COLO829 (cell line): ENCODE data around the gene ACTC1.
"Not testable (repeated sequence)": the region's sequence is repeated elsewhere in the genome, so short reads cannot be mapped to it uniquely, and the experiment has no call there.

Experiments
- DNase-seq: peaks from one replicate; pipeline ENCODE4 v3.0.0; 2012; ENCODE audit warnings: low spot score

ACTC1 gene

DNA sequence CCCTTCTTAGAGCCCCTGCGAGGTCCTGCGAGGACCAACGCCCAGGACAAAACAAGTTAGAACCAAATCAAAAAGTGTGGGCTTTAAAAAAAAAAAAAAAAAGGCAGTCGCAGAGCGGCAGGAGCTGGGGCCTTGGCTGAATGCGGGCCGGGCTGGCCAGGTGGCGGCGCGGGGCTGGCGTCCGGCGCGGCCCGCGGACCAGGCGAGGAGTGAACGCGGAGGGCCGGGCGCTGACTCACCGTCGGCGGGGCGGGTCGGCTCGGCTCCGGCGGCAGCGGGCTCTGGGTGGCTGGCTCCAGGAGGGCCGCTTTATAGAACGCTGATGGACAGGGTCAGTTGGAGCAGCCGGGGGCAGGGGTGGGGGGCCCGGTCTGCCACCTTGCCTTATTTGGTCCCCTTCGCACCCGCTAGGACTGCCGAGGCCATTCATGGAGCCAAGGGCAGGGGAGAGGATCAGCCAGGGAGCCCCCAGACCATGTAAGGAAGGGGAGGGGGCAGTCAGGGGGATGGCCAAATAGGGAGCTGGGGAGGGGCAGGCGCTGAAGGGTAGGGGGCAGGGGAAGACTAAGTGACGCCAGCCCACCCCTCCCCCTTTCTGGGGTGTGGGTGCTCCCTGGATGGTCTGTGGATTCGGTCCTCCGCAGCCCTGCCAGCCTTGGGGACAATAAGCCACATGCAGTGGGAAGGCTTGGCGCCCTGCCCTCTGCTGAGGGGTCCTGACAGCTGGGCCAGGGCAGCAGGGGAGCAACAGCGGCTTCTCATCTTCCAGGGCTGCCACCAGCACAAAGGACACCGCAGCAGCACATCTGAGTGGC is at the start of gene ACTC1:
Gene ACTC1 (minus strand): TSS at position 283 of the 815 bp plus-strand sequence. CDS start 741 bp downstream, outside the sequence.
- no peak for DNase-seq

GRCh38 chr15:34841262-34841725 is 45.9 kb upstream of the ACTC1 start:
- no peak for DNase-seq

DNA sequence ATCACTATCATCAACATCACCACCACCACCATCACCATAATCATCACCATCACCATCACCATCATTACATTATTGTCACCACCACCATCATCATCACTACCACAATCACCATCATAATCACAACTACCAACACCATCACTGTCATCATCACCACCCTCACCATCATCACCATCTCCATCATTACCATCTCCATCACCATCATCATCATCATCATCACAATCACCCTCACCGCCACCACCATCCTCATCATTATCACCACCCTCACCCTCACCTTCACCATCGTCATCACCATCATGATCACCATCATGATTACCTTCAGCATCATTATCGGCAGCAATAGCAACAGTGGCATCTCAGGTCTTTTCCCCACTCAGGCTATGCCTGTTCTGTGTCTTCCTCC is 42.9 kb upstream of the ACTC1 start:
- DNase-seq, result no peak

DNA sequence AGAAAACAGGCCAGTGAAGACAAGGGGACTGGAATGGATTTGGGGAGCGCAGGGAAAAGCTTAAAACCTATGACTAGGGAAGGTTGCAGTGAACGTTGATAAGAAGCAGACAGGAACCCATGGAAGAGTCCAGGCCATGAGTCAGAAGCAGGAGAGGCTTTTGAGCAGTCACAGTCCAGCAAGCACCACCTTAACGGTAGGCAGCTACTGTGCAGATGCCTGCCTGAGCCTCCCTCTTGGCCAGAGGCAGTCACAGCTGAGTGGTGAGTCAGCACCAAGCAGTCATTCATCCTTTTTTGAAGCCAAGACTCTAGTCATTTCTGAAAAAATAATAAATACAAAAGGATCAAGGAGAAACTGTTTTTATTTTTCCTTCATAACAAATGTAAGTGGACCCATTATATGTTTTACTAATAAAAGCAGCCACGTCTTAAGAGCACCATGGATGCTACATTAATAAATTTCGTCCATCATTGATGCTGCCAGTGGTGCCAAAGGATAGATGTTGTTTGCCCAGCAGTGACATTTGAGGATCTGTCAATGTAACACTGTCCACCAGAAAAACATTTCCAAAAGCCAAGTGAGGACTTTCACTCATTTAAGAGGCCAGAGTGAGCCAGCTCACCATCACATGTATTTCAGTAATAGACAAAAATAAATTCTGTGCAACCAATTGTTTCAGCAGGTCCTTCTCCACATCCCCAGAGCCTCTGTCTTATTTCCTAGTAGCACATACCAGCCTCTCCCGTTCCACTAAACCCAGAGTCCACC is 42.1 kb upstream of the ACTC1 start:
- peak; percentile 4 for DNase-seq

DNA sequence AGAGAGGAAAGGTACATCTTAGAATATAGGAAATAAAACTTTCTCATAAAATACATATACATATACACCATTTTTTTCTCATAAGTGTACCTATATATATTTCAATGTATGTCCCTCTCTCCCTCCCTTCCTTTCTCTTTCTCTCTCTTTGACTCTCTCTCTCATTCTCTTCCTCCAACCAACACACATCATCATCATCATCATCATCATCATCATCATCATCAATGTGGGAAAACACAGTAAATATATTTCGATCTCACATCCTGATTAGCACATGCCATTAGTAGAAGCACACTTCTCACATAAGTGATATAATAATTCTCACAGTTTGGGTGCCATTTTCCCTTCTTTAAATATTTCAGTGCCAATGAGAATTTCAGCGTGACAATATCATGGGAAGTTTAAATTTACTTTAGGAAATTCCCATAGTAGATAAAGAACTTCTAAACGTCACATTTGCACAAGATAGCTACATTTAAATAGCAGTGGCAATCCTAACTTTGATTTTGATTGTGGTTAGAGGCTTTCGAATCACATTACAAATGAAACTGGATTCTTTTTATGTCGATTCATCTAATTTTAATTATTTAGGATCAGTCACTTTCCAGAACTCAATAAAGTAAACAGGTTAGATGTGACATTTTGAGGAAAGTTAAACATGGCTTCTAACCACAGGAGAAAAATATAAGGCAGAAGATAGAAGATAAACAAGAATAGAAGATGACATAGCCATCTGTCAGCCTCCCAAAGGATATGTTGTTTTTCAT is 33.0 kb upstream of the ACTC1 start:
- DNase-seq, result no peak

GRCh38 chr15:34821831-34822230 is 26.5 kb upstream of the ACTC1 start:
- no peak for DNase-seq

DNA sequence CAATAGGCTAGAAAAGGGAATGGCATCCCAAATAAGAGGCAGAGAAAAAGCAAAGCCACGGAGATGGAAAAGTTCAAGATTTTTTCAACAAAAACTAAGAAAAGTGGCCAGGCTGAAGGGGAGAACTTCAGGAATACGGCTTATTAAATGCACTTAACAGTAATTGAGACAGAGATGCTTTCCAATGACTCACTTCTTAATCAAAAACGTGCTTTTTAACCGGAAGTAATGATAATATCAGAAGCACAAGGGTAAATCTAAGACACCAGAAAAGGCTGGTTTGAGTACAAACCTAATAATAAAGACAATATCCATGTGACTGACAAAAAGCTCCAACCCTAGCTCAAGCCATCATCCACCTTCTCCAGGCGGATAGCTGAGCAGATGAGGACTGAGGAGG is 24.8 kb upstream of the ACTC1 start:
- no peak for DNase-seq

- no peak for DNase-seq
Observed at GRCh38 chr15:34818526-34818925, 23.2 kb upstream of the ACTC1 start.

DNA sequence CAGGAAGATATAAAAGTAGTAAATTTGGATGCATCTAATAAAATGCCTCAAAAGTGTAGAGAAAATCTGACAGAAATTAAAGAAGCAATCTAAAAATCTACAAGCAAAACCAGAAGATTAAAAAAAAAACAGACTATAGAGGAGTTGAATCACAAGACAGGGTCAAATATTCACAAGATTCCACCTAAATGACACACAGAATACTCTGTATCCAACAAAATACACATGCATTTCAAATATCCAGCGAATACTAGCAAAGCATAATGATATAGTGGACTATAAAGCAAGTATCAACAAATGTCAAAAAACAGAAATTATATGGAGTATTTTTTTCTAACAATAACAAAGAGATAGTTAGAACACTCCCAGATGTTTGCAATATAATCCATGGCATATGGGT is 20.5 kb upstream of the ACTC1 start:
- no peak for DNase-seq

- no peak for DNase-seq
Observed at GRCh38 chr15:34813446-34814190, 18.3 kb upstream of the ACTC1 start.

DNA sequence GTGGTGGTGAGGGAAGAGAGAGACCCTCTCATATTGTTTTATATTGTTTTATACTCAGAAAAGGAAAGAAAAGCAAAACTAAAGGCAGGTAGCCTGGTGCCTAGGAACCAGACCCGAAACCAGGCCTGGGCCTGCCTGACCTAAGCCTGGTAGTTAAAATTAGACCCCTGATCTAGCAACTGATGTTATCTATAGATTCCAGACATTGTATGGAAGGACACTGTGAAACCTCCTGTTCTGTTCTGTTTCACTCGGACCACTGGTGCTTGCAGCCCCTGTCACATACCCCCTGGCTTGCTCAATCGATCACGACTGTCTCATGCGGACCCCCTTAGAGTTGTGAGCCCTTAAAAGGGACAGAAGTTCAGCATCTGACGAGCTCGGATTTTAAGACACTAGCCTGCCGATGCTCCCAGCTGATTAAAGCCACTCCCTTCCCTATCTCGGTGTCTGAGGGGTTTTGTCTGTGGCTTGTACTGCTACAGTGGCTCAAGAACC is 17.6 kb upstream of the ACTC1 start:
- DNase-seq, result not testable (repeated sequence)

DNA sequence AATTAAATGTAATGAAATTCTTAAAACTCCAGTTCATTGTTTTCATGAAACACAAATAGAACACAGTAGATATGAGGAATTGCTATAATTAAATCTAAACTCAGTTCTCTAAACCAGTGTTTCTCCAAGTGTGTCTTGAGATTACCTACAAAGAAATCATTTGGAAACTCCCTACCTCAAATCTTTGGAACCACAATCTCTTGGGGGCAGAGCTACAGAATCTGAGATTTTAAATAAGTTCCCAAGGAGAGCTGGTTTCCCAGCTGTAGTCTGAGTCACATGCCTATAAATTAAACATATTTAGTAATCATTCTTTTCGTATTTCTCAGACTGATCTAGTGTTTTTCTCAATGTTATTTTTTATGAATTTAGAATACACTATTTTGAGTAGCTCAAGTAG is 17.0 kb upstream of the ACTC1 start:
- no peak for DNase-seq

- no peak for DNase-seq
Observed at GRCh38 chr15:34810443-34811129, 15.2 kb upstream of the ACTC1 start.

- DNase-seq, result no peak
Observed at GRCh38 chr15:34809186-34809585, 13.8 kb upstream of the ACTC1 start.

DNA sequence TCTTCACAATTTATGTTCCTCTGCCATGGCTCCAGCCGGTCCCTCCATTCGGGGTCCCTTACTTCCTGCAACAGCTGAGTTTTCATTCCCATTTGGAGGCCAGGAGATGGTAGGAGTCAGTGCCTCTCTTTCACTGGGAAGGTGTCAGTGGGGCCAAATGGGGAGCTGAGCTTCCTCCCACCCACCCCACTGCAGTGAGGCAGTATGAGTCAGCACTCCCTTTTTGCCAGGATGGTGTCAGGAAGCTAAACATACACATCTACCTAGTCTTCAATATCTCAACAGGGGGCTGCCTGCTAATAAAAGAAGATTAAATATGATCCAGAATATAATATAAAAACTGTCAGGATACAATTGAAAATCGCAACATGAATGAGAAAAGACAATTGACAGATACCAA is 12.7 kb upstream of the ACTC1 start:
- DNase-seq, result no peak

GRCh38 chr15:34807241-34807640 is 11.9 kb upstream of the ACTC1 start:
- DNase-seq, result not testable (repeated sequence)

DNA sequence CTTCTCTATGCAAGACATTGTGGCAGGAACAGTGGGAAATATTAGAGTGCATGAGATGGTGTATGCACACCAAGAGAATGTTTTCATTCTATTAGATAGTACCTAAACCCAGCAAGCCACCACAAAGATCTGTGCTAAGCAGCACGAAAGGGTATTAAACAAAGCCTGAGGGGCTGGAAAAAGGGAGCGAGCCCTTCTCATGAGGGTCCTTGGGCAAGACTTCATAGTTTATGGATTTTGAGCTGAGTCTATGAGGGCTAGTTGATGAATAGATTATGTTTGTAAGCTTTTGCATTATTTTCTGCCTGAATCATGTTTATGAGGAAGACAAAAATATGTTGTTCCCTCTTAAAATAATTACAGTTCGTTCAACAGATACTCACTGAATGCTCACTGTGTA is 9.4 kb upstream of the ACTC1 start:
- no peak for DNase-seq

DNA sequence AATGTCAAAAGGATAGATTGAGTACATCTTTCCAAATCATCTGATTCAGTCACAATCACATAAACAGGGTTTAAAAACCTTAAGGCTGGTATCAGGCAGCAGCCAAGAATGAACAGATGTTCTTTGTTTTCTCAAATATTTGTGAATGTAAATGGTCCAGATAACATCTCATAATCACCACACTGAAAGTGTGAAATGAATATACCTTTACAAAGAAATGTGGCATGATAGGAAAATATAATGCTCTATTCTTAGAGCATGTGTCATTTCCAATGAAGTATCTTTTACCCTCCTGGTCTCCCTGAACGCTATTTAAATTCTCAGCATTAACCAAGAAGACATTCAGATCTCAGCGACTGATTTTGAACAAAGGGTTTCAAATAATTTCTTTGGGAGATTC is 8.8 kb upstream of the ACTC1 start:
- no peak for DNase-seq

GRCh38 chr15:34802803-34803750 is 7.7 kb upstream of the ACTC1 start:
- no peak for DNase-seq

DNA sequence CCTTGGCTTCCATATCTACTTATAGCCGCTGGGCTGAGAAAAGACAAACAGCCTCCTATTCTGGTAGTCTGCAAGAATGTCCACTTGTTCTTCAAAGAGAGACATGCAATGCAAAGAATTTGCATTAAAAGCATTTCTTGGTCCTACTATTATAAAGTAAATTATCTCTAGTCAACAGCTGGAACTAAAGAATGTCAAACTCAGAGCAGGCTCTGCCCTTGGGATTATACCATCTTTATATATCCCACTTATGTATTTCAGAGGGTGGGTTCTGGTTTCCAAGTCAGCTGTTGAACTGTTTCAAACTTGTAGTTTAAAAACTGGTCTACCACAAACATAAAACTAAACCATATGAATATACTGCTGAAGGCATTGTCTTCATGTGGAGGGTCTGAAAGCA is 7.0 kb upstream of the ACTC1 start:
- no peak for DNase-seq
